GM12865 (cell line): ENCODE measurements around the gene LAMC2.

ENCODE experiments used
- DNase-seq: peaks from one replicate; pipeline ENCODE4 v3.0.0; 2010; ENCODE audit warnings: low read depth
- H3K4me3 ChIP-seq: 2 replicates; pipeline ENCODE4 v1.5.1; 2011; ENCODE audit warnings: mild to moderate bottlenecking, low read depth, low read length, control low read depth
- CTCF ChIP-seq: IDR thresholded peaks from 2 replicates; pipeline ENCODE4 v1.5.1; 2011; ENCODE audit warnings: low read length, control low read depth, low read depth, inconsistent platforms; ENCODE audit not compliant: insufficient read depth; ENCODE audit errors: missing control alignments

Gene LAMC2

GRCh38 chr1:183233113-183233512 lies 47.0 kb downstream of the LAMC2 start:
- H3K4me3 ChIP-seq: no peak overlapping the region
- TF ChIP-seq CTCF: no peak
- DNase-seq: no peak

- no peak for DNase-seq
- no peak overlapping the region for H3K4me3 ChIP-seq
- peak; percentile 45 for TF ChIP-seq CTCF
Observed at GRCh38 chr1:183234660-183235476, 48.8 kb downstream of the LAMC2 start.

GRCh38 chr1:183235503-183235902 lies 49.4 kb downstream of the LAMC2 start:
- H3K4me3 ChIP-seq: no peak overlapping the region
- no peak for TF ChIP-seq CTCF
- DNase-seq: no peak

GRCh38 chr1:183236158-183236725 lies 50.2 kb downstream of the LAMC2 start:
- TF ChIP-seq CTCF: no peak
- DNase-seq: no peak
- no peak overlapping the region for H3K4me3 ChIP-seq

- no peak for TF ChIP-seq CTCF
- DNase-seq: no peak
- no peak overlapping the region for H3K4me3 ChIP-seq
Observed at GRCh38 chr1:183237046-183237445, 51.0 kb downstream of the LAMC2 start.

GRCh38 chr1:183238071-183238470 lies 52.0 kb downstream of the LAMC2 start:
- no peak for TF ChIP-seq CTCF
- DNase-seq: no peak
- H3K4me3 ChIP-seq: no peak overlapping the region

GRCh38 chr1:183239220-183239742 lies 53.2 kb downstream of the LAMC2 start:
- peak; percentile 15 for TF ChIP-seq CTCF
- peak; percentile 61 for DNase-seq
- H3K4me3 ChIP-seq: peak overlapping the region; percentile 13
